HepG2 (cell line): ENCODE results near the gene KDM3A. TPM values are rescaled to one million over a fixed set of nuclear protein-coding genes. Genes with fewer than 3 reads are reported as not detected.
A peak's percentile ranks its signal among the peaks of the same experiment; 100 is the strongest.

Experiments used
- ATAC-seq: fragments of 200-7000 bp; cut with Tn5 transposase; 3 replicates; pipeline ENCODE4 v1.9.1; 2020; ENCODE audit warnings: mild to moderate bottlenecking, moderate library complexity
- BruUV-seq: library from RNA; stranded (reverse); fragments of 400-500 nt; replicated peaks from 2 replicates; lab custom pipeline; 2021; lab: Mats Ljungman, UMichigan
- CTCF ChIA-PET: fragments of 300-600 bp; formaldehyde crosslinking; extraction: SDS; loops from one replicate; lab custom pipeline; 2021; ENCODE audit warnings: low total read pairs, inconsistent platforms, low intra/inter-chr PET ratio; lab: Yijun Ruan, JAX
- POLR2A ChIA-PET: fragments of 350-600 bp; sonication (Branson Sonifier 250); formaldehyde crosslinking; loops from one replicate; lab custom pipeline; 2020; ENCODE audit warnings: antibody characterized with exemption, inconsistent platforms; lab: Yijun Ruan, JAX
- DNase-seq: peaks from one replicate; pipeline ENCODE4 v3.0.0-alpha.2; 2015; ENCODE audit warnings: low spot score
- FAIRE-seq: peaks from 3 replicates; lab custom pipeline; 2011; peaks lifted over from hg19 to GRCh38; lab: Jason Lieb, UNC
- H2AFZ ChIP-seq: one replicate; pipeline ENCODE4 v1.6.1; 2011; ENCODE audit warnings: low read length, inconsistent platforms
- H3K27ac ChIP-seq: fragments of 300-600 bp; 3 replicates; pipeline ENCODE4 v1.8.0; 2011; ENCODE audit warnings: mixed run types, mild to moderate bottlenecking, mixed read lengths, low read length, inconsistent platforms; ENCODE audit not compliant: insufficient read depth; ENCODE audit errors: extremely low read length
- H3K27me3 ChIP-seq, 2 experiments: fragments of 200-600 bp in 1 of 2; 2 replicates in 1 of 2; 3 replicates in 1 of 2; pipeline versions ENCODE4 v1.6.0 to v1.8.0; 2011; ENCODE audit warnings: low read length in 2 of 2, mild to moderate bottlenecking in 2 of 2, moderate library complexity in 2 of 2, inconsistent platforms in 1 of 2; ENCODE audit not compliant: insufficient read depth in 2 of 2, control insufficient read depth in 1 of 2
- H3K36me3 ChIP-seq, 2 experiments: fragments of 200-600 bp in 1 of 2; replicated peaks in 1 of 2; 2 replicates in 1 of 2; 3 replicates in 1 of 2; pipeline versions ENCODE4 v1.5.1 to v1.8.0; 2011; ENCODE audit warnings: low read length in 2 of 2, inconsistent platforms in 1 of 2; ENCODE audit not compliant: insufficient read depth in 2 of 2, control insufficient read depth in 1 of 2
- H3K4me1 ChIP-seq: 2 replicates; pipeline ENCODE4 v1.5.1; 2012; ENCODE audit warnings: low read length, inconsistent platforms; ENCODE audit not compliant: insufficient read depth
- H3K4me2 ChIP-seq: 2 replicates; pipeline ENCODE4 v1.6.0; 2011; ENCODE audit warnings: low read depth, low read length, inconsistent platforms
- H3K4me3 ChIP-seq, 3 experiments: fragments of 200-600 bp in 1 of 3; sonication (generic), shearing (Covaris generic) in 1 of 3; replicated peaks in 1 of 3; 2 replicates each; pipeline ENCODE4 v1.5.1; 2011 to 2016; ENCODE audit warnings: low read length in 3 of 3, inconsistent platforms in 2 of 3, low read depth in 2 of 3, mild to moderate bottlenecking in 2 of 3, control low read depth in 1 of 3, mixed read lengths in 1 of 3; ENCODE audit not compliant: insufficient read depth in 1 of 3
- H3K79me2 ChIP-seq: one replicate; pipeline ENCODE4 v1.6.1; 2011; ENCODE audit warnings: low read length, inconsistent platforms; ENCODE audit not compliant: insufficient read depth
- H3K9ac ChIP-seq: 2 replicates; pipeline ENCODE4 v1.6.0; 2011; ENCODE audit warnings: mild to moderate bottlenecking, low read depth, low read length, inconsistent platforms; ENCODE audit not compliant: insufficient read depth
- H3K9me3 ChIP-seq: 2 replicates; pipeline ENCODE4 v1.5.1; 2012; ENCODE audit warnings: mild to moderate bottlenecking, low read length
- H4K20me1 ChIP-seq: 2 replicates; pipeline ENCODE4 v1.6.0; 2011; ENCODE audit warnings: inconsistent platforms, mild to moderate bottlenecking, low read length, moderate library complexity; ENCODE audit not compliant: insufficient read depth
- WGBS: methylation state at CpG from one replicate; pipeline ENCODE4 v1.1.6; 2017; ENCODE audit warnings: low lambda C conversion rate; 5-methylcytosine and 5-hydroxymethylcytosine counted together
- in situ Hi-C: cut with HindIII; loops from 2 replicates; pipeline ENCODE4 v1.10.0; 2017; ENCODE audit warnings: low pct_unique_long_range_greater_than_20kb; ENCODE audit not compliant: extremely low pct_ligation_motif_present
- intact Hi-C: fragments of 100-400 bp; cut with micrococcal nuclease; formaldehyde crosslinking; loops from one replicate; pipeline ENCODE4 v1.10.0; 2022; ENCODE audit not compliant: unreplicated experiment
- polyA plus RNA-seq, 8 experiments: library from polyadenylated mRNA; depleted of rRNA in 3 of 8; stranded (reverse) in 7 of 8; unstranded in 1 of 8; fragments of >200 nt; fragmentation: Illumina TruSeq in 4 of 8; extraction: Trizol in 4 of 8; gene quantifications; 2 replicates each; pipeline versions ENCODE4 v1.2.1 to v1.2.3, GENCODE V29; 2011 to 2016; ENCODE audit warnings: low read depth in 4 of 8, missing spikeins in 1 of 8, mixed read lengths in 1 of 8; ENCODE audit not compliant: insufficient read depth in 1 of 8
- total RNA-seq, 5 experiments: library from RNA; depleted of rRNA; stranded (reverse); fragments of >200 nt; fragmentation: Illumina TruSeq; extraction: Trizol; gene quantifications; 2 replicates each; pipeline ENCODE4 v1.2.3, GENCODE V29; 2016; ENCODE audit warnings: low read depth in 1 of 5
- TF ChIP-seq, protein P1 (sequence below): sonication (generic); formaldehyde crosslinking; IDR thresholded peaks from 2 replicates; pipeline ENCODE4 v1.4.0; 2020; ENCODE audit warnings: missing genetic modification reagents
- TF ChIP-seq, protein P2 (sequence below): sonication (generic); formaldehyde crosslinking; IDR thresholded peaks from 2 replicates; pipeline ENCODE4 v1.5.0; 2020; ENCODE audit warnings: mild to moderate bottlenecking, missing genetic modification reagents, borderline replicate concordance

The KDM3A gene
- total and polyA plus RNA-seq, 2 of the 13 experiments (the other 11 are each of a cell fraction or from before 2014, with no cell fraction given), result 21.0 to 70.2 TPM

DNA sequence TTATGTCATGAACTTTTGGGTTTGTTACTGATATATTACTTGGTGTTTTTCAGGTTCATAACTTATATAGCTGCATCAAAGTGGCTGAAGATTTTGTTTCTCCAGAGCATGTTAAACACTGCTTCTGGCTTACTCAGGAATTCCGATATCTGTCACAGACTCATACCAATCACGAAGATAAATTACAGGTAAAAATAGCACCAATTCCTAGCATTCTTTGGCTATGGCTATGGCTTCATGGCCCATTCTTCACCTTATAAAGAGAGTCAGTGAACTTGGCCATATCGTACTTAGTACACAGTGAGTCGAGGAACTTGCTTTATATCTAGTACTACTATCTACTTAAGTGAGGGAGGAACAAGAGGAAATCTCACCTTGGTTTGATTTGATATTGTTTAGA is 49.9 kb downstream of the KDM3A start:
- Histone ChIP-seq H3K4me3 (no peak overlapping the region), H3K9ac (no peak overlapping the region), H3K4me2 (no peak overlapping the region), H3K79me2 (no peaks in the 10 kb centered on the region), H3K4me1 (peaks cover 29% of the 10 kb centered on the region), H3K36me3 (peaks cover 28 to 94% of the 10 kb centered on the region in 2 experiments), H3K9me3 (no peaks in the 10 kb centered on the region), H3K27ac (peak overlapping the region; percentile 41), H3K27me3 (no peaks in the 10 kb centered on the region), H4K20me1 (no peaks in the 10 kb centered on the region), H2AFZ (no peak overlapping the region)
- intact Hi-C loops, result no loop called here
- TF ChIP-seq, protein P1, sequence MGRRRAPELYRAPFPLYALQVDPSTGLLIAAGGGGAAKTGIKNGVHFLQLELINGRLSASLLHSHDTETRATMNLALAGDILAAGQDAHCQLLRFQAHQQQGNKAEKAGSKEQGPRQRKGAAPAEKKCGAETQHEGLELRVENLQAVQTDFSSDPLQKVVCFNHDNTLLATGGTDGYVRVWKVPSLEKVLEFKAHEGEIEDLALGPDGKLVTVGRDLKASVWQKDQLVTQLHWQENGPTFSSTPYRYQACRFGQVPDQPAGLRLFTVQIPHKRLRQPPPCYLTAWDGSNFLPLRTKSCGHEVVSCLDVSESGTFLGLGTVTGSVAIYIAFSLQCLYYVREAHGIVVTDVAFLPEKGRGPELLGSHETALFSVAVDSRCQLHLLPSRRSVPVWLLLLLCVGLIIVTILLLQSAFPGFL (CRISPR knock-in tag), result no peak
- TF ChIP-seq, protein P2, sequence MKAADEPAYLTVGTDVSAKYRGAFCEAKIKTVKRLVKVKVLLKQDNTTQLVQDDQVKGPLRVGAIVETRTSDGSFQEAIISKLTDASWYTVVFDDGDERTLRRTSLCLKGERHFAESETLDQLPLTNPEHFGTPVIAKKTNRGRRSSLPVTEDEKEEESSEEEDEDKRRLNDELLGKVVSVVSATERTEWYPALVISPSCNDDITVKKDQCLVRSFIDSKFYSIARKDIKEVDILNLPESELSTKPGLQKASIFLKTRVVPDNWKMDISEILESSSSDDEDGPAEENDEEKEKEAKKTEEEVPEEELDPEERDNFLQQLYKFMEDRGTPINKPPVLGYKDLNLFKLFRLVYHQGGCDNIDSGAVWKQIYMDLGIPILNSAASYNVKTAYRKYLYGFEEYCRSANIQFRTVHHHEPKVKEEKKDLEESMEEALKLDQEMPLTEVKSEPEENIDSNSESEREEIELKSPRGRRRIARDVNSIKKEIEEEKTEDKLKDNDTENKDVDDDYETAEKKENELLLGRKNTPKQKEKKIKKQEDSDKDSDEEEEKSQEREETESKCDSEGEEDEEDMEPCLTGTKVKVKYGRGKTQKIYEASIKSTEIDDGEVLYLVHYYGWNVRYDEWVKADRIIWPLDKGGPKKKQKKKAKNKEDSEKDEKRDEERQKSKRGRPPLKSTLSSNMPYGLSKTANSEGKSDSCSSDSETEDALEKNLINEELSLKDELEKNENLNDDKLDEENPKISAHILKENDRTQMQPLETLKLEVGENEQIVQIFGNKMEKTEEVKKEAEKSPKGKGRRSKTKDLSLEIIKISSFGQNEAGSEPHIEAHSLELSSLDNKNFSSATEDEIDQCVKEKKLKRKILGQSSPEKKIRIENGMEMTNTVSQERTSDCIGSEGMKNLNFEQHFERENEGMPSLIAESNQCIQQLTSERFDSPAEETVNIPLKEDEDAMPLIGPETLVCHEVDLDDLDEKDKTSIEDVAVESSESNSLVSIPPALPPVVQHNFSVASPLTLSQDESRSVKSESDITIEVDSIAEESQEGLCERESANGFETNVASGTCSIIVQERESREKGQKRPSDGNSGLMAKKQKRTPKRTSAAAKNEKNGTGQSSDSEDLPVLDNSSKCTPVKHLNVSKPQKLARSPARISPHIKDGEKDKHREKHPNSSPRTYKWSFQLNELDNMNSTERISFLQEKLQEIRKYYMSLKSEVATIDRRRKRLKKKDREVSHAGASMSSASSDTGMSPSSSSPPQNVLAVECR (CRISPR knock-in tag), result 0 out of 2 replicates have a peak, but pooled peaks have one; percentile 6
- ATAC-seq (no peak; the same call in 2 of the 3 replicates), DNase-seq (no peak), FAIRE-seq (no peak)
- in situ Hi-C loops, result no loop called here
- ChIA-PET CTCF (no interaction called here), POLR2A (interaction anchor here (1.2 to 1.4 kb wide), 2 partner anchors 49 to 71 kb away, joined by 4 to 12 read pairs; partner anchors contain the start of gene KDM3A)
- BruUV-seq, result no TSS peak
- 94% methylated on average over 4 of the region's 4 CpGs for WGBS
